Tibial artery (tissue), 4 donors: ENCODE results near the gene USP32.

Experiments used
- DNase-seq, 2 donors: peaks; one replicate each; pipeline ENCODE4 v3.0.0-alpha.2; 2019
- H3K27ac ChIP-seq, 2 donors: fragments of 200-600 bp; sonication (generic) in 1 of 2; 1 replicate in 1 of 2; 2 replicates in 1 of 2; pipeline ENCODE4 v1.5.1; 2018 to 2019; ENCODE audit warnings: mild to moderate bottlenecking in 1 of 2
- H3K27me3 ChIP-seq, 2 donors: fragments of 200-600 bp; sonication (generic) in 1 of 2; one replicate each; pipeline versions ENCODE4 v1.5.1 to v1.6.0; 2016 to 2019
- H3K36me3 ChIP-seq, 3 donors: fragments of 200-600 bp; sonication (generic) in 2 of 3; one replicate each; pipeline ENCODE4 v1.5.1; 2016 to 2019; ENCODE audit warnings: mild to moderate bottlenecking in 2 of 3
- H3K4me1 ChIP-seq, 4 donors: fragments of 200-600 bp; sonication (generic) in 2 of 4; 1 replicate in 3 of 4; 2 replicates in 1 of 4; pipeline ENCODE4 v1.5.1; 2016 to 2019
- H3K4me3 ChIP-seq, 2 donors: fragments of 200-600 bp; sonication (generic) in 1 of 2; 1 replicate in 1 of 2; 2 replicates in 1 of 2; pipeline ENCODE4 v1.5.1; 2018 to 2019; ENCODE audit warnings: mild to moderate bottlenecking in 2 of 2
- H3K9me3 ChIP-seq, 3 donors: fragments of 200-600 bp; sonication (generic) in 1 of 3; one replicate each; pipeline ENCODE4 v1.5.1; 2016 to 2019
- intact Hi-C: fragments of 100-400 bp; cut with DNase I; formaldehyde crosslinking; loops from one replicate; pipeline ENCODE4 v1.15.0; 2023; ENCODE audit warnings: low total_unique reads
- TF ChIP-seq, protein P1 (sequence below), 2 experiments: fragments of 200-600 bp in 1 of 2; fragments of 450-650 bp in 1 of 2; IDR thresholded peaks; one replicate each; pipeline ENCODE4 v1.5.1; 2017 to 2019; ENCODE audit warnings: antibody characterized with exemption in 2 of 2, mild to moderate bottlenecking in 1 of 2, moderate library complexity in 1 of 2

Gene USP32

DNA sequence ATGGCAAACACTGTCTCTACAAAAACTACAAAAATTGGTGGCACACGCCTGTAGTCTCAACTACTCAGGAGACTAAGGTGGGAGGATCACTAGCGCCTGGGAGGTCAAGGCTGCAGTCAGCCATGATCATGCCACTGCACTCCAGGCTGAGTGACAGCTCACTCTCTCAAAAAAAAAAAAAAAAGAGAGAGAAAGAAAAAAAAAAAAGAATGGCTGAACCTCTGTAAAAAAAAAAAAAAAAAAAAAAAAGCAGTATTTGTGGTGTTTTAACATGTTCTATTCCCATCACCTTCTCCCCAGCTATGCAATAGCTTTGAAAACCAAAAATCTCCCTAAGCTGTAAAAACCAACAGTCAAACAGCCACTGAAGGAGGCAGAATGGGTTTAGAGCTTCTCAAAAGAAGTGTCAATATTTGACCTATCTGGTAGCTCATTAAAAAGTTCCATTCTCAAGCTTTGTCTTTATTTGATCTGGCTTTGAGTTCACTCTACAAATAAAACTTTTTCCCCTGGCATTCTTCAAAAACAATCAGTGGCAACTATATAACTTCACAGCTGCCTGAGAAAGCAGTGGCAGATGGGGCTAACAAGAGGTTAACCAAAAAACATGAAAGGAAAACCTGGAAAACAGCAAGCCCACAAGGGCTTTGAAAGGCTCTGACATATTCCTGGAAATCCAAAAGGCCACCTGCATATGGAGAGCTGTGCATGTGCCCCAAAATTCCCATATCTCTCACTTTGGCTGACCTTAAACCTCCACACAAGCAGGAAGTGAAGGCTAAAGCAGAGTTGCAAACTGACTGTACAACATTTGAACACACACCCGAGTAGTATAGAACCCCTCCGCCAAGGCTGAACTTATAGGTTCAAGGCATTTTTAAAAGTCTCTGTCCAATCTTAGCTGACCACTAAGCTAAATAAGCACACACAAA lies 36.0 kb downstream of the USP32 start:
- H3K27me3 ChIP-seq = no peaks in the 10 kb centered on the region
- DNase-seq = no peak
- TF ChIP-seq, protein P1, sequence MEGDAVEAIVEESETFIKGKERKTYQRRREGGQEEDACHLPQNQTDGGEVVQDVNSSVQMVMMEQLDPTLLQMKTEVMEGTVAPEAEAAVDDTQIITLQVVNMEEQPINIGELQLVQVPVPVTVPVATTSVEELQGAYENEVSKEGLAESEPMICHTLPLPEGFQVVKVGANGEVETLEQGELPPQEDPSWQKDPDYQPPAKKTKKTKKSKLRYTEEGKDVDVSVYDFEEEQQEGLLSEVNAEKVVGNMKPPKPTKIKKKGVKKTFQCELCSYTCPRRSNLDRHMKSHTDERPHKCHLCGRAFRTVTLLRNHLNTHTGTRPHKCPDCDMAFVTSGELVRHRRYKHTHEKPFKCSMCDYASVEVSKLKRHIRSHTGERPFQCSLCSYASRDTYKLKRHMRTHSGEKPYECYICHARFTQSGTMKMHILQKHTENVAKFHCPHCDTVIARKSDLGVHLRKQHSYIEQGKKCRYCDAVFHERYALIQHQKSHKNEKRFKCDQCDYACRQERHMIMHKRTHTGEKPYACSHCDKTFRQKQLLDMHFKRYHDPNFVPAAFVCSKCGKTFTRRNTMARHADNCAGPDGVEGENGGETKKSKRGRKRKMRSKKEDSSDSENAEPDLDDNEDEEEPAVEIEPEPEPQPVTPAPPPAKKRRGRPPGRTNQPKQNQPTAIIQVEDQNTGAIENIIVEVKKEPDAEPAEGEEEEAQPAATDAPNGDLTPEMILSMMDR (IDR thresholded peaks at IDR 0.05) = no peak
- no peak overlapping the region for H3K4me3 ChIP-seq
- peaks cover 0 to 31% (median 5%) of the 10 kb centered on the region in 4 donors for H3K4me1 ChIP-seq
- no peaks in the 10 kb centered on the region for H3K36me3 ChIP-seq
- no peaks in the 10 kb centered on the region for H3K9me3 ChIP-seq
- intact Hi-C loops = no loop called here
- H3K27ac ChIP-seq = no peak overlapping the region

DNA sequence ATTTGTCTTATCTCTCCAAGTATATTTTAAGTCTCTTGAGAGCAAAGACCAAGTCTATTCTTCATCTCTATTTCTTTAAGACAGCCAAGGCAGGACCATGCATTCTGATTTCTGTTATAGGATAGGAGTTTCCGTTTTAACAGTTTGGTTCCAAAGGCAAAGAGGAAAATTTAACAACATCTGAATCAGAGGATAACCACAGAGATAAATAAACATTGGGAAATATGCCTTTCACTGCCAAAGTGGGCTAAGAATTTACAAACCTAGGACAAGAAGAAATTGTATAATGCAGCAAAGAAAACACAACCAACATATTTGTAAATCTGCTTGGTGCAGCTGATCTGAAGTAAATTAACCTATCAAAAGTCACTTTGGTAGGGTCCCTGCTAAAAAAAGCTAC lies 37.7 kb downstream of the USP32 start:
- TF ChIP-seq, protein P1 (IDR thresholded peaks at IDR 0.05) = no peak
- no peaks in the 10 kb centered on the region for H3K27me3 ChIP-seq
- no peaks in the 10 kb centered on the region for H3K36me3 ChIP-seq
- peak overlapping the region in 1 of 2 donors; percentile 4 for H3K27ac ChIP-seq
- H3K9me3 ChIP-seq = no peaks in the 10 kb centered on the region
- peaks cover 0 to 35% (median 5%) of the 10 kb centered on the region in 4 donors for H3K4me1 ChIP-seq
- intact Hi-C loops = no loop called here
- DNase-seq = no peak
- H3K4me3 ChIP-seq = no peak overlapping the region

DNA sequence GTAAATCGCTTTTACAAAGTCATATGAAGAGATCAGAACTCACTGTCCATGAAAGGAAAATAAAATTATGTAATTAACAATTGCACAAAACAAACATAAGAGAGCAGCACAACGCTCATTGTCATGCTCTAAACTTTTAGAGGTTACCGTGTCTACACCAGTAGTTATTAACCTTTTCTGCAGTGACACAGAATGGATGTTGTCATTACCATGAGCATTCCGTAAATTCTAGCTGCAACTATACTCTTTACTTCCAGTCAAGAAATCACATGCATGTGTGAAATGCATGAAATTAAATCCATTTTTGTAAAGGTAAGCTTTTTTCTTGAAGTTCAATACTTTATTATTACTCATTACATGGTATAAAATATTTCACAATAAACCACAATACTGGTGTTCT lies 38.2 kb downstream of the USP32 start:
- peaks cover 0 to 35% (median 5%) of the 10 kb centered on the region in 4 donors for H3K4me1 ChIP-seq
- no peak overlapping the region for H3K27ac ChIP-seq
- TF ChIP-seq, protein P1 (IDR thresholded peaks at IDR 0.05) = no peak
- H3K36me3 ChIP-seq = no peaks in the 10 kb centered on the region
- H3K9me3 ChIP-seq = no peaks in the 10 kb centered on the region
- intact Hi-C loops = no loop called here
- H3K4me3 ChIP-seq = no peak overlapping the region
- no peak for DNase-seq
- H3K27me3 ChIP-seq = no peaks in the 10 kb centered on the region

DNA sequence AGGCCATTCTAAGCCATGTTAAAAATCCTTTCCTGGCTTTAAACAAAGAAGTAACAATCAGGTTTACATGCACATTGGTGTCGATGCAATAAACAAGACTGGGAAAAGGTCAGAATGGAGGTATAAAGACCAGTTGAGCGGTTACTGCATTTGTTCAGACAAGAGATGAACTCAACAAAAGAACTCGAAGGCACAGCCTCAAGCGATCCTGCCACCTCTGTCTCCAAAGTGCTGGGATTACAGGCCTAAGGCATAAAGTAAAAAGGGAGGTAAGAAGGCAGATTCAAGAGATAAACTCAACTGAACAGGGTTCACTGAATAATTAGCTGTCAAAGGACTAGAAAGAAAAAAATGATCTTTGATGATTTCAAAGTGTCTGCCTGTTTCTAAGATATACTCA lies 39.4 kb downstream of the USP32 start:
- intact Hi-C loops = no loop called here
- no peaks in the 10 kb centered on the region for H3K9me3 ChIP-seq
- no peaks in the 10 kb centered on the region for H3K27me3 ChIP-seq
- TF ChIP-seq, protein P1 (IDR thresholded peaks at IDR 0.05) = no peak
- no peak overlapping the region for H3K27ac ChIP-seq
- DNase-seq = no peak
- H3K4me1 ChIP-seq = peaks cover 0 to 28% (median 3%) of the 10 kb centered on the region in 4 donors
- H3K4me3 ChIP-seq = no peak overlapping the region
- H3K36me3 ChIP-seq = no peaks in the 10 kb centered on the region

DNA sequence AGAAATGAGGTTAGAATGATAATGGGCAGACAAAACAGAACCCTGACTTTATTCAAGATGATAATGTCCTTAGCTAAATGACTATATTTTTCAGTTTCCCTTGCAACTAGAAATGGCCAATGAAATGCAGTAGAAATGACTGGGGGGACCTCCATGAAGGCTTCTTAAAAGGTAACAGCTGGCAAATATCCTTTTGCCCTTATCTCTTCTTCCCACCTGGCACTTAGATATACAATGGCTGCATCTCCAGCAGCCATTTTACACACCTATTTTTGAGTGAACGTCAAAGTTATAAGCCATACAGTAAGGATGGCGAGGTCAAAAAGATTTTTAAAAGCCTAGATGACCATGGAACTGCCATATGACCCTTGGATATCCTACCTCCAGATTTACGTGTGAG lies 39.9 kb downstream of the USP32 start:
- DNase-seq = no peak
- no peaks in the 10 kb centered on the region for H3K36me3 ChIP-seq
- H3K27me3 ChIP-seq = no peaks in the 10 kb centered on the region
- TF ChIP-seq, protein P1 (IDR thresholded peaks at IDR 0.05) = no peak
- H3K4me1 ChIP-seq = peaks cover 0 to 23% (median 3%) of the 10 kb centered on the region in 4 donors
- intact Hi-C loops = no loop called here
- no peaks in the 10 kb centered on the region for H3K9me3 ChIP-seq
- no peak overlapping the region for H3K27ac ChIP-seq
- no peak overlapping the region for H3K4me3 ChIP-seq
